CD4-positive, alpha-beta memory T cell (primary cell): ENCODE measurements around the gene ALK. TPM values are rescaled to one million over a fixed set of nuclear protein-coding genes. Genes with fewer than 3 reads are reported as not detected.

Source experiments
- CTCF ChIA-PET: fragments of 350-600 bp; sonication (Branson Sonifier 250); formaldehyde crosslinking; loops from one replicate; lab custom pipeline; 2021; ENCODE audit warnings: inconsistent platforms; ENCODE audit not compliant: partially characterized antibody; lab: Charles Lee
- POLR2A ChIA-PET: fragments of 350-600 bp; sonication (Branson Sonifier 250); formaldehyde crosslinking; loops from one replicate; lab custom pipeline; 2021; ENCODE audit not compliant: partially characterized antibody; lab: Charles Lee
- DNase-seq, 5 donors: peaks; one replicate each; pipeline versions ENCODE4 v3.0.0 to v3.0.0-alpha.2; 2020 to 2022; ENCODE audit warnings: mixed read lengths in 1 of 5
- H3K27ac ChIP-seq: one replicate; pipeline ENCODE4 v1.7.0; 2013; ENCODE audit warnings: low read depth, low read length
- H3K27me3 ChIP-seq: 2 replicates; pipeline ENCODE4 v1.7.0; 2013; ENCODE audit warnings: mild to moderate bottlenecking, low read length, moderate library complexity; ENCODE audit not compliant: insufficient read depth
- H3K36me3 ChIP-seq: 2 replicates; pipeline ENCODE4 v1.7.0; 2013; ENCODE audit warnings: mild to moderate bottlenecking, low read length, moderate library complexity; ENCODE audit not compliant: insufficient read depth
- H3K4me1 ChIP-seq: 2 replicates; pipeline ENCODE4 v1.7.0; 2013; ENCODE audit warnings: mild to moderate bottlenecking, low read length, moderate library complexity; ENCODE audit not compliant: insufficient read depth
- H3K4me3 ChIP-seq, 2 donors: one replicate each; pipeline ENCODE4 v1.7.0; 2013; ENCODE audit warnings: low read length in 2 of 2, mild to moderate bottlenecking in 1 of 2
- H3K9me3 ChIP-seq, 2 donors: one replicate each; pipeline ENCODE4 v1.7.0; 2013; ENCODE audit warnings: low read length in 2 of 2, control low read depth in 1 of 2; ENCODE audit not compliant: control insufficient read depth in 1 of 2
- H3K27ac Mint-ChIP-seq, 7 donors: one replicate each; pipeline ENCODE4 v1.8.0; 2020 to 2021; ENCODE audit warnings: mixed read lengths in 7 of 7, mild to moderate bottlenecking in 6 of 7, inconsistent platforms in 3 of 7, moderate library complexity in 3 of 7
- H3K27me3 Mint-ChIP-seq, 2 donors: one replicate each; pipeline ENCODE4 v1.8.0; 2020 to 2021; ENCODE audit warnings: mixed read lengths in 2 of 2
- H3K36me3 Mint-ChIP-seq, 2 donors: one replicate each; pipeline ENCODE4 v1.8.0; 2020 to 2021; ENCODE audit warnings: mixed read lengths in 2 of 2, inconsistent platforms in 1 of 2, mild to moderate bottlenecking in 1 of 2
- H3K4me1 Mint-ChIP-seq, 4 donors: one replicate each; pipeline ENCODE4 v1.8.0; 2020 to 2021; ENCODE audit warnings: mixed read lengths in 4 of 4, mild to moderate bottlenecking in 1 of 4
- H3K4me3 Mint-ChIP-seq, 8 donors: one replicate each; pipeline ENCODE4 v1.8.0; 2020 to 2021; ENCODE audit warnings: mixed read lengths in 8 of 8, mild to moderate bottlenecking in 7 of 8, moderate library complexity in 6 of 8, inconsistent platforms in 3 of 8
- H3K9me3 Mint-ChIP-seq, 8 donors: one replicate each; pipeline ENCODE4 v1.8.0; 2020 to 2021; ENCODE audit warnings: mixed read lengths in 8 of 8, mild to moderate bottlenecking in 5 of 8, inconsistent platforms in 3 of 8, moderate library complexity in 1 of 8
- intact Hi-C: fragments of 100-400 bp; cut with micrococcal nuclease; formaldehyde crosslinking; loops from one replicate; pipeline ENCODE4 v1.15.1; 2023
- polyA plus RNA-seq, 2 donors: library from polyadenylated mRNA; unstranded; fragments of 300-500 nt; fragmentation: Illumina TruSeq; gene quantifications; one replicate each; pipeline ENCODE4 v1.2.3, GENCODE V29; 2021
- total RNA-seq, 2 experiments: library from RNA; stranded (reverse); gene quantifications; one replicate each; pipeline ENCODE4 v1.2.3, GENCODE V29; 2021

The ALK gene
- total and polyA plus RNA-seq, 4 experiments from 2014 or later, result 0.07 TPM; not detected in 3

DNA sequence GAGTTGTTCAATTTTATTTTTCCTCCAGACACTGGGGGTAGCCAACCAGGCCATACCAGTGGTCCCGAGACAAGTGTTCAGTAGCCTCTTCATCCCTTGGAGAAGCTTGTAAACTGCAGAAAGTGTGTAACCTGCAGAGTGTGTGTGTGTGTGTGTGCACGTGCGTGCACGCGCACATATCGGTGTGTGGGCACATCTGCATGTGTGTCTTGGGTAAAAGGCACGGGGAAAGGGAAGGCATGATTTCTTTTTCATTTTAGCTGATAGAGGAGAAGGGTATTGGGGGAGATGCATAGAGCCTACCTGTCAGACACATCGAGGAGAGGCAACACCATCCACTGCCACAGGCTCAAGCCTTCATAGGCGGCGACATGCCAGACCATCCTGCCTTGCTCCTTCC lies 624.8 kb downstream of the ALK start:
- Histone ChIP-seq H3K27me3 (no peaks in the 10 kb centered on the region), H3K9me3 (no peaks in the 10 kb centered on the region), H3K4me3 (no peak overlapping the region), H3K36me3 (no peaks in the 10 kb centered on the region), H3K4me1 (no peaks in the 10 kb centered on the region), H3K27ac (no peak overlapping the region)
- H3K36me3 Mint-ChIP-seq, result no peaks in the 10 kb centered on the region
- H3K4me3 Mint-ChIP-seq, result no peak overlapping the region
- no peak for DNase-seq
- peaks cover 15 to 50% of the 10 kb centered on the region in 2 donors for H3K27me3 Mint-ChIP-seq
- H3K4me1 Mint-ChIP-seq, result no peaks in the 10 kb centered on the region
- ChIA-PET POLR2A (no interaction called here), CTCF (interaction anchor here (3.1 kb wide), 1 partner anchor 12 kb away, joined by 16 read pairs; no protein-coding TSS in a partner anchor)
- no peak overlapping the region for H3K27ac Mint-ChIP-seq
- intact Hi-C loops, result no loop called here
- H3K9me3 Mint-ChIP-seq, result peaks cover 0 to 4% (median 0%) of the 10 kb centered on the region in 8 donors

DNA sequence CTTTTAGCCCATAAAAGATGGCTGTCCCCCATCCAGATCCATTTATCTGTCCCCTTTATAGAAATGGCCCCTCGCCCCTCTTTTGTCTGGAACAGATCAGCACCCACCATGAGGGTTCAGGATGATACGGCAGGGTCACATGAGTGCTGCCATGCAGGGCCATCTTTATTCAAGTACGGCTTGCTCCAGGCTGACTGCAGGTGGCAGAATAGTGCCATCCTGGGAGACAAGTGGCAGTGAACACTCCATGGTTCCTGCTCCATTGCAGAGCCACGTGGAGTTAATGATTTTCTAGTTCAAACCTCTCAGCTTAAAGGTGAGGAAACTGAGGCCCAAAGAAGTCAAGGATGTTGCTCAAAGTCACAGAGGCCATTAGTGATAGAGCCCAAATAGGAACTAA lies 625.5 kb downstream of the ALK start:
- CTCF ChIA-PET, result interaction anchor here (1.3 to 3.1 kb wide), 2 partner anchors 13 to 51 kb away, joined by 3 to 16 read pairs; no protein-coding TSS in a partner anchor
- Histone ChIP-seq H3K4me1 (no peaks in the 10 kb centered on the region), H3K27ac (no peak overlapping the region), H3K27me3 (no peaks in the 10 kb centered on the region), H3K36me3 (no peaks in the 10 kb centered on the region), H3K4me3 (no peak overlapping the region), H3K9me3 (no peaks in the 10 kb centered on the region)
- H3K27me3 Mint-ChIP-seq, result peaks cover 12 to 48% of the 10 kb centered on the region in 2 donors
- no peak overlapping the region for H3K27ac Mint-ChIP-seq
- no peak for DNase-seq
- intact Hi-C loops, result no loop called here
- H3K36me3 Mint-ChIP-seq, result no peaks in the 10 kb centered on the region
- H3K9me3 Mint-ChIP-seq, result peaks cover 0 to 4% (median 0%) of the 10 kb centered on the region in 8 donors
- no peak overlapping the region for H3K4me3 Mint-ChIP-seq
- POLR2A ChIA-PET, result no interaction called here
- H3K4me1 Mint-ChIP-seq, result no peaks in the 10 kb centered on the region

DNA sequence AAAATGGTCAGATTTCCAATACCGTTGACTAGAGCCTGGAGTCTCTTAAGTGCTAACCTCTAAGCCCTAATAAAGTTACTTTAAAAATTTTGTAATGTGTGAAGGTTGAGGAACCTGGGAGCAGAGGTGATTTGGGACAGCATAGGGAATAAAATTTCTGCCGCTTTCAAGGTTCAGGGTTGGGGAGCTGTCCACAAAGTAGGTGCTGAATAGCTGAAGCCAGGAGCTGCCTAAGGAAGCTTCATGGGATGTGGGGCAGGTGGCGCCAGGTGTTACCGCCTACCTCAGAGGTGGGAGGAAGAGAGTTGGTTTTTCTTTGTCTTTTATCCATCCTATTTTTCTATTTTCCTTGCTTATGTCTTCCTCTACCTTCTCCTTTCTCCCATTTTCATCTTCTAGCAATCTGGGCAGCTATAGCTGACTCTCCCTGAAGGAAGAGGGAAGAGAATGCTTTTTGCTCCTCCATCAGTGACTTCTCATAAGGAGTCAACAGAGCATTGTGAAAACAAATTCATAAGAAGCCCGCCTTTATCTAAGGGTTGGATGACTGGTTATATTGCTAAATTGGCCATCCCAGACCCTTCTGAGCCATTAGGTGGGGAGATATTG lies 627.5 kb downstream of the ALK start:
- POLR2A ChIA-PET, result no interaction called here
- Mint-ChIP-seq H3K4me3 (no peak overlapping the region), H3K36me3 (no peaks in the 10 kb centered on the region), H3K4me1 (no peaks in the 10 kb centered on the region), H3K27me3 (peaks cover 11 to 55% of the 10 kb centered on the region in 2 donors), H3K27ac (no peak overlapping the region), H3K9me3 (peaks cover 0 to 4% (median 0%) of the 10 kb centered on the region in 8 donors)
- CTCF ChIA-PET, result no interaction called here
- intact Hi-C loops, result no loop called here
- no peaks in the 10 kb centered on the region for H3K4me1 ChIP-seq
- H3K4me3 ChIP-seq, result no peak overlapping the region
- H3K27me3 ChIP-seq, result no peaks in the 10 kb centered on the region
- no peaks in the 10 kb centered on the region for H3K36me3 ChIP-seq
- no peak overlapping the region for H3K27ac ChIP-seq
- H3K9me3 ChIP-seq, result no peaks in the 10 kb centered on the region
- peak in 1 of 5 donors; percentile 8 for DNase-seq

DNA sequence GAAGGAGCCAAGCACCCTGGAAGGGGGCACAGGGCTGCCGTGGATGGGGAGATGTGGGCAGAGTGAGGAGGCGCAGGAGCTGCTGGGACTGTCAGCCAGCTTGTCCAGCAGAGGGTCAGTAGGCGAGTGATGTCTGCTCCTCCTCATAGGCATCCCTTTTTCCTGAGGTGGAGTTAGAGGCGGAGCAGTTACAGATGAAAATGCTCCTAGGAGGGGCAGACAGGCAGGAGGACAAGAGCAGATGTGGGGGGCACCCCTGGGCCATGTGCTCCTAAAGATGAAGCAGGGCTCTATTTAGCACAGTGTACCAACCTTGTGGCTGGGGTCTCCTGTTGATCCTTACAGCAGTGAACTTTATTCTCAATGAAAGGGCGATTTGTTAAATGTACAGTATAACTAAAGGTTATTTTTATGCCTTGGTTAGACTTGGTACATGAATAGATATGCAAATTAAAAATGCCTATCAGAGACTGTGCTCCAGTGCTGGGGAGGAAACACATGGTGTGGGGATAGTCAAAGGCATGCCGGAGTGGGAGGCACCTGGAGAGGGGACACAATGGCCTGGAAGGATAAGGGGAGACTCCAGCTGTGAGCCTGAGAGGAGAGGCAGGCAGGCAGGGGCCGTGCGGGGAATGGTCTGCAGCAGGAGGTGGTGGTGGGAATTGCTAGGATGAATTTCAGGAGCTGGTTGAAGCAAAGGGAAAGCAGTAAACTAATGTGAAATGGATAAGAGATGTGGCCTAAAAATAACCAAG lies 630.9 kb downstream of the ALK start:
- no peak overlapping the region for H3K27ac ChIP-seq
- ChIA-PET POLR2A (no interaction called here), CTCF (no interaction called here)
- Mint-ChIP-seq H3K4me3 (no peak overlapping the region), H3K36me3 (no peaks in the 10 kb centered on the region), H3K9me3 (peaks cover 0 to 4% (median 0%) of the 10 kb centered on the region in 8 donors), H3K27ac (peak overlapping the region in 1 of 7 donors; percentile 6), H3K4me1 (no peaks in the 10 kb centered on the region), H3K27me3 (peaks cover 18 to 30% of the 10 kb centered on the region in 2 donors)
- H3K4me1 ChIP-seq, result no peaks in the 10 kb centered on the region
- H3K27me3 ChIP-seq, result no peaks in the 10 kb centered on the region
- no peak for DNase-seq
- no peaks in the 10 kb centered on the region for H3K9me3 ChIP-seq
- no peak overlapping the region for H3K4me3 ChIP-seq
- intact Hi-C loops, result no loop called here
- no peaks in the 10 kb centered on the region for H3K36me3 ChIP-seq

DNA sequence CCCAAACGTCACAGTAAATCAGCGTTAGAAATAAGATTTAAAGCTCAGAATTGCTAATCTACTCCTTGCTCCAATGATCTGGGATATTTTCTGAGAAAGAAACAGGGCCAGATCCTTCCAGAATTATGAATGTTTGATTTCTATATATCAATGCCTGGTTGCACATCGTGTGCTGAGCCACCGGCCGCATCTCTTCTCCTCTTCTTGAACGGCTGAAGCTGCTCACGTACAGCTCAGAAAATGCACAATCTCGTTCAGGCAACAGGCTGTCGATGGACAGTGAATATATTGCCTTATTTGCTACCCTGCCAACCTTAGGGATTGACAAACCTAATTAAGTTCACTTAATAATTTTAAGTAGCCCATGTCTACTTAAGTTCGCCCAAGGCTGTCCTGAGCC lies 636.7 kb downstream of the ALK start:
- Histone ChIP-seq H3K27ac (no peak overlapping the region), H3K4me3 (no peak overlapping the region), H3K36me3 (no peaks in the 10 kb centered on the region), H3K9me3 (no peaks in the 10 kb centered on the region), H3K4me1 (no peaks in the 10 kb centered on the region), H3K27me3 (no peaks in the 10 kb centered on the region)
- peaks cover 0 to 4% (median 0%) of the 10 kb centered on the region in 8 donors for H3K9me3 Mint-ChIP-seq
- H3K4me3 Mint-ChIP-seq, result no peak overlapping the region
- ChIA-PET POLR2A (no interaction called here), CTCF (interaction anchor here (0.8 kb wide), 1 partner anchor 24 kb away, joined by 3 read pairs; no protein-coding TSS in a partner anchor)
- no peak overlapping the region for H3K27ac Mint-ChIP-seq
- intact Hi-C loops, result no loop called here
- H3K36me3 Mint-ChIP-seq, result no peaks in the 10 kb centered on the region
- no peak for DNase-seq
- peaks cover 12 to 20% of the 10 kb centered on the region in 2 donors for H3K27me3 Mint-ChIP-seq
- no peaks in the 10 kb centered on the region for H3K4me1 Mint-ChIP-seq

DNA sequence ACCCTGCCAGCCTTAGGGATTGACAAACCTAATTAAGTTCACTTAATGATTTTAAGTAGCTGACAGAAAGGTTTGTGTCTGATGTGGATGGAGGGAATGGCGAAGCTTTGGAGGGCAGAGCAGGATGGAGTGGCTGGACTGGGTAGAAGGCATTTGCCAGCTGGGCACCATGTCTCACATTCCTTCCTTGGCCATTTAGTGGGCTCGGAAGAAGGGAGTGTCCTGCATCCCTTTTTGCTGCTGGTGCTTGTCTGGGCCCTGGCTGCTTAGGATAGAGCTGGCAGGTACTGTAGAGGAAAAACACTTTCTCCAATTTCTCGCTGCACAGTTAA lies 639.5 kb downstream of the ALK start:
- no peak overlapping the region for H3K27ac ChIP-seq
- H3K4me1 ChIP-seq, result no peaks in the 10 kb centered on the region
- H3K9me3 ChIP-seq, result no peaks in the 10 kb centered on the region
- no peaks in the 10 kb centered on the region for H3K36me3 ChIP-seq
- POLR2A ChIA-PET, result no interaction called here
- peaks cover 0 to 4% (median 0%) of the 10 kb centered on the region in 8 donors for H3K9me3 Mint-ChIP-seq
- no peak overlapping the region for H3K27ac Mint-ChIP-seq
- peaks cover 21 to 30% of the 10 kb centered on the region in 2 donors for H3K27me3 Mint-ChIP-seq
- no peaks in the 10 kb centered on the region for H3K27me3 ChIP-seq
- CTCF ChIA-PET, result no interaction called here
- no peak overlapping the region for H3K4me3 Mint-ChIP-seq
- no peaks in the 10 kb centered on the region for H3K4me1 Mint-ChIP-seq
- DNase-seq, result no peak
- intact Hi-C loops, result no loop called here
- H3K36me3 Mint-ChIP-seq, result no peaks in the 10 kb centered on the region
- H3K4me3 ChIP-seq, result no peak overlapping the region

DNA sequence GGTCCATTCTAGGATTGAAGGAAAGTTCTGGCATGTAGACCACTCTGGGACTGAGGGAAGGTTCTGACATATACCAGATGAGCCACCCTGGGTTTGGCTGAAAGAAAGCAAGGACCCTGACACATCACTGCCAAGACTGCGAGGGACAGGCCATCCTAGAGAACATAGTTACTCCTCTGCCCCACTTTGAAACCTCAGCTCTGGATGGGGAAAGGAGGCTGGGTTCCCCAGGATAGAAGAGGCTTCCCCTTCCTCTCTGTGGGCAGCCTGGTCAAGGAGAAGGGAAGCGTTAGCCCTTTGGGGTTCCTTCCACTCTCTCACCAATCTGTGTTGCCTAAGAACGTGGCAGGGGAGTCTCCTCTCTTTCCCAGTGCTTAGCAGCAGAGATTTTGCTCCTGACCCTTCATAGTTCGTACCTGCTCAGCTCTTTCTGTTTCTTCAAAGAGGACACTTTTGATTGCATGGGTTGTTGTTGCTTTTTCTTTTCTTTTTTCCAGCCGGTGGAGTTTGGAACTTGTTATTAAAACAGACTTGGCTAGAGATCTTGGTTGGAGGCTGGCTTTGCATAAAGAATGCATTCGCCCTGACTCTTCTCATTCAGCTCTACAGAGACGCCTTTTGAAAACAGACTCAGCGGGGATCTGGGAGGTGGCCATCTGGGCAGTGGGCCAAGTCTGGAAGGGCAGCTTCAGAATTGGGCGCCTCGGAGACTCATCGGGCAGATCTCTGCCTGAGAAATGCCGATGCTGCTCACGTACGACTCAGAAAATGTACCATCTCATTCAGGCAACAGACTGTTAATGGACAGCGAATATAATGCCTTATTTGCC lies 640.1 kb downstream of the ALK start:
- POLR2A ChIA-PET, result no interaction called here
- H3K27me3 Mint-ChIP-seq, result peaks cover 21 to 29% of the 10 kb centered on the region in 2 donors

More for the DNA sequence above, 640.1 kb downstream of the ALK start:
- Mint-ChIP-seq H3K9me3 (peaks cover 0 to 4% (median 0%) of the 10 kb centered on the region in 8 donors), H3K4me3 (no peak overlapping the region), H3K36me3 (no peaks in the 10 kb centered on the region), H3K4me1 (no peaks in the 10 kb centered on the region), H3K27ac (no peak overlapping the region)
- no peak overlapping the region for H3K27ac ChIP-seq
- no peak for DNase-seq
- intact Hi-C loops, result no loop called here
- no peaks in the 10 kb centered on the region for H3K36me3 ChIP-seq
- no peaks in the 10 kb centered on the region for H3K9me3 ChIP-seq
- no peaks in the 10 kb centered on the region for H3K4me1 ChIP-seq
- no peaks in the 10 kb centered on the region for H3K27me3 ChIP-seq
- no peak overlapping the region for H3K4me3 ChIP-seq
- CTCF ChIA-PET, result no interaction called here
